Effector memory CD4-positive, alpha-beta T cell (primary cell): Measurements from ENCODE around the gene DAP.

ENCODE experiments used
- DNase-seq, 3 donors: peaks; one replicate each; pipeline ENCODE4 v3.0.0-alpha.2; 2020
- H3K27ac ChIP-seq: 2 replicates; pipeline ENCODE4 v1.7.0; 2013; ENCODE audit warnings: mild to moderate bottlenecking, low read length, moderate library complexity; ENCODE audit not compliant: insufficient read depth, poor library complexity, severe bottlenecking
- H3K27me3 ChIP-seq: replicated peaks from 2 replicates; pipeline ENCODE4 v1.7.0; 2013; ENCODE audit warnings: mild to moderate bottlenecking, low read length; ENCODE audit not compliant: insufficient read depth, control insufficient read depth, poor library complexity, severe bottlenecking
- H3K36me3 ChIP-seq: 2 replicates; pipeline ENCODE4 v1.7.0; 2013; ENCODE audit warnings: mild to moderate bottlenecking, low read length, moderate library complexity; ENCODE audit not compliant: control insufficient read depth, insufficient read depth
- H3K4me1 ChIP-seq: 2 replicates; pipeline ENCODE4 v1.7.0; 2013; ENCODE audit warnings: low read length, mild to moderate bottlenecking; ENCODE audit not compliant: control insufficient read depth, insufficient read depth, poor library complexity, severe bottlenecking
- H3K4me3 ChIP-seq: 2 replicates; pipeline ENCODE4 v1.7.0; 2013; ENCODE audit warnings: low read length, low read depth, mild to moderate bottlenecking; ENCODE audit not compliant: insufficient read depth, poor library complexity, severe bottlenecking
- H3K9me3 ChIP-seq: 2 replicates; pipeline ENCODE4 v1.7.0; 2013; ENCODE audit warnings: mild to moderate bottlenecking, low read length, moderate library complexity; ENCODE audit not compliant: control insufficient read depth

DAP gene

GRCh38 chr5:10761933-10762775 is 1.1 kb upstream of the DAP start:
- no peak for DNase-seq
- Histone ChIP-seq H3K4me1 (peaks cover 10% of the 10 kb centered on the region), H3K27me3 (no peaks in the 10 kb centered on the region), H3K9me3 (no peaks in the 10 kb centered on the region), H3K27ac (peak overlapping the region; percentile 65), H3K36me3 (no peaks in the 10 kb centered on the region), H3K4me3 (peak overlapping the region; percentile 68)

GRCh38 chr5:10760921-10761184 is 181 bp downstream of the DAP start:
- DNase-seq, result no peak
- Histone ChIP-seq H3K36me3 (no peaks in the 10 kb centered on the region), H3K4me1 (peaks cover 10% of the 10 kb centered on the region), H3K4me3 (peak overlapping the region; percentile 75), H3K9me3 (no peaks in the 10 kb centered on the region), H3K27ac (peak overlapping the region; percentile 71), H3K27me3 (no peaks in the 10 kb centered on the region)

GRCh38 chr5:10760096-10760920 is 726 bp downstream of the DAP start:
- no peak for DNase-seq
- Histone ChIP-seq H3K27me3 (no peaks in the 10 kb centered on the region), H3K9me3 (no peaks in the 10 kb centered on the region), H3K4me3 (peak overlapping the region; percentile 75), H3K27ac (peak overlapping the region; percentile 71), H3K4me1 (peaks cover 10% of the 10 kb centered on the region), H3K36me3 (no peaks in the 10 kb centered on the region)

- Histone ChIP-seq H3K27ac (no peak overlapping the region), H3K27me3 (no peaks in the 10 kb centered on the region), H3K4me3 (no peak overlapping the region), H3K4me1 (peaks cover 10% of the 10 kb centered on the region), H3K9me3 (no peaks in the 10 kb centered on the region), H3K36me3 (no peaks in the 10 kb centered on the region)
- DNase-seq, result no peak
These were observed 1.9 kb downstream of the DAP start for GRCh38 chr5:10759111-10759510.

- no peak for DNase-seq
- H3K27ac ChIP-seq, result no peak overlapping the region
- H3K4me1 ChIP-seq, result peaks cover 10% of the 10 kb centered on the region
- H3K4me3 ChIP-seq, result no peak overlapping the region
- H3K36me3 ChIP-seq, result peaks cover 4% of the 10 kb centered on the region
- no peaks in the 10 kb centered on the region for H3K9me3 ChIP-seq
- no peaks in the 10 kb centered on the region for H3K27me3 ChIP-seq
These were observed 3.0 kb downstream of the DAP start for GRCh38 chr5:10757922-10758555.

GRCh38 chr5:10757043-10757442 is 4.0 kb downstream of the DAP start:
- Histone ChIP-seq H3K4me3 (no peak overlapping the region), H3K27me3 (no peaks in the 10 kb centered on the region), H3K36me3 (peaks cover 9% of the 10 kb centered on the region), H3K27ac (no peak overlapping the region), H3K9me3 (no peaks in the 10 kb centered on the region), H3K4me1 (peaks cover 10% of the 10 kb centered on the region)
- no peak for DNase-seq

- no peak for DNase-seq
- Histone ChIP-seq H3K27me3 (no peaks in the 10 kb centered on the region), H3K9me3 (no peaks in the 10 kb centered on the region), H3K36me3 (peaks cover 9% of the 10 kb centered on the region), H3K4me3 (no peak overlapping the region), H3K4me1 (peaks cover 10% of the 10 kb centered on the region), H3K27ac (no peak overlapping the region)
These were observed 4.5 kb downstream of the DAP start for GRCh38 chr5:10756549-10756948.

GRCh38 chr5:10753178-10753577 is 7.9 kb downstream of the DAP start:
- Histone ChIP-seq H3K9me3 (no peaks in the 10 kb centered on the region), H3K27ac (no peak overlapping the region), H3K27me3 (no peaks in the 10 kb centered on the region), H3K36me3 (peaks cover 18% of the 10 kb centered on the region), H3K4me3 (no peak overlapping the region), H3K4me1 (no peaks in the 10 kb centered on the region)
- DNase-seq, result no peak

GRCh38 chr5:10752451-10752850 is 8.6 kb downstream of the DAP start:
- Histone ChIP-seq H3K4me3 (no peak overlapping the region), H3K27ac (no peak overlapping the region), H3K27me3 (no peaks in the 10 kb centered on the region), H3K36me3 (peaks cover 26% of the 10 kb centered on the region), H3K4me1 (no peaks in the 10 kb centered on the region), H3K9me3 (no peaks in the 10 kb centered on the region)
- no peak for DNase-seq

GRCh38 chr5:10750909-10751308 is 10.1 kb downstream of the DAP start:
- H3K4me3 ChIP-seq, result no peak overlapping the region
- H3K27ac ChIP-seq, result no peak overlapping the region
- DNase-seq, result no peak
- H3K4me1 ChIP-seq, result no peaks in the 10 kb centered on the region
- no peaks in the 10 kb centered on the region for H3K27me3 ChIP-seq
- H3K9me3 ChIP-seq, result no peaks in the 10 kb centered on the region
- peaks cover 35% of the 10 kb centered on the region for H3K36me3 ChIP-seq
